Cardiac muscle cell (in vitro differentiated cells and primary cell): ENCODE measurements around the gene EXOC6. TPM values are rescaled to one million over a fixed set of nuclear protein-coding genes. Genes with fewer than 3 reads are reported as not detected.
"Not testable (repeated sequence)": the region's sequence is repeated elsewhere in the genome, so short reads cannot be mapped to it uniquely, and the experiment has no call there.

ENCODE experiments used
- DNase-seq, 2 donors: peaks; one replicate each; pipeline versions ENCODE4 v3.0.0 to v3.0.0-alpha.2; 2010 to 2017; ENCODE audit warnings: low read depth in 1 of 2, low spot score in 1 of 2
- H3K27ac ChIP-seq: fragments of 200-600 bp; sonication (generic); 2 replicates; pipeline ENCODE4 v1.5.1; 2016
- H3K27me3 ChIP-seq: fragments of 200-600 bp; sonication (generic); 2 replicates; pipeline ENCODE4 v1.6.0; 2016; ENCODE audit warnings: control low read depth
- H3K36me3 ChIP-seq: fragments of 200-600 bp; sonication (generic); 2 replicates; pipeline ENCODE4 v1.5.1; 2016; ENCODE audit warnings: control low read depth
- H3K4me1 ChIP-seq: fragments of 200-600 bp; sonication (generic); 2 replicates; pipeline ENCODE4 v1.8.1; 2017; ENCODE audit warnings: low read depth, mild to moderate bottlenecking, mixed run types
- H3K4me3 ChIP-seq: fragments of 200-600 bp; sonication (generic); 2 replicates; pipeline ENCODE4 v1.5.1; 2016; ENCODE audit warnings: mild to moderate bottlenecking
- H3K9me3 ChIP-seq: fragments of 200-600 bp; sonication (generic); 2 replicates; pipeline ENCODE4 v1.5.1; 2017; ENCODE audit warnings: low read depth, mild to moderate bottlenecking, control low read depth
- polyA plus RNA-seq: library from polyadenylated mRNA; unstranded; fragments of >200 nt; fragmentation: Nextera tagmentation; extraction: Ambion mirVana; gene quantifications from 2 replicates; pipeline ENCODE4 v1.2.1, GENCODE V29; 2016
- total RNA-seq: library from RNA; depleted of rRNA; stranded (reverse); fragments of >200 nt; gene quantifications from 2 replicates; pipeline ENCODE4 v1.2.3, GENCODE V29; 2016
- TF ChIP-seq, protein P1 (sequence below): IDR thresholded peaks from 2 replicates; pipeline ENCODE4 v1.5.1; 2012; ENCODE audit warnings: low read depth, mild to moderate bottlenecking, low read length

EXOC6 gene
- total and polyA plus RNA-seq, 2 experiments from 2014 or later: 5.7 to 6.3 TPM

DNA sequence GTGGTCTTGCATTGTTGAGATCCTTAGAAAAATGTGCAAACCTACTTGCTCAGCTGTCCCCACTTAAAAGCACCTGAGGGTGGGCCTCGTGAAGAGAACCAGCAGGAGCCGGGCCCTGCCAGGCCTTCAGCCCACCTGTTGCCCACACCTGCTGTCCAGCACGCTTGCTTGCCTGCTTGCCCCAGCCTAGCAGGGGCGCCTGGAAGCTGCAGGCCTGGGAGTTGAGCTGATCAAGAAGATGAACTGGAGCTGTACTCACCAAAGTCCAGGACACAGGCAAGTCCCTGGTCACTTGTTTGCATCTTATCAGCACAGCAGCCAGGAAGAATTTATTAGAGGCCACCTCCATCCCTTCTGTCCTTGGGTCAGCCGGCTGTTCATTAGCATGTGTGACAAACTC, 248.6 kb downstream of the EXOC6 start:
- DNase-seq: no peak
- Histone ChIP-seq H3K9me3 (peaks cover 2% of the 10 kb centered on the region), H3K27ac (no peak overlapping the region), H3K36me3 (no peaks in the 10 kb centered on the region), H3K4me1 (no peaks in the 10 kb centered on the region), H3K4me3 (no peak overlapping the region), H3K27me3 (no peaks in the 10 kb centered on the region)
- TF ChIP-seq, protein P1, sequence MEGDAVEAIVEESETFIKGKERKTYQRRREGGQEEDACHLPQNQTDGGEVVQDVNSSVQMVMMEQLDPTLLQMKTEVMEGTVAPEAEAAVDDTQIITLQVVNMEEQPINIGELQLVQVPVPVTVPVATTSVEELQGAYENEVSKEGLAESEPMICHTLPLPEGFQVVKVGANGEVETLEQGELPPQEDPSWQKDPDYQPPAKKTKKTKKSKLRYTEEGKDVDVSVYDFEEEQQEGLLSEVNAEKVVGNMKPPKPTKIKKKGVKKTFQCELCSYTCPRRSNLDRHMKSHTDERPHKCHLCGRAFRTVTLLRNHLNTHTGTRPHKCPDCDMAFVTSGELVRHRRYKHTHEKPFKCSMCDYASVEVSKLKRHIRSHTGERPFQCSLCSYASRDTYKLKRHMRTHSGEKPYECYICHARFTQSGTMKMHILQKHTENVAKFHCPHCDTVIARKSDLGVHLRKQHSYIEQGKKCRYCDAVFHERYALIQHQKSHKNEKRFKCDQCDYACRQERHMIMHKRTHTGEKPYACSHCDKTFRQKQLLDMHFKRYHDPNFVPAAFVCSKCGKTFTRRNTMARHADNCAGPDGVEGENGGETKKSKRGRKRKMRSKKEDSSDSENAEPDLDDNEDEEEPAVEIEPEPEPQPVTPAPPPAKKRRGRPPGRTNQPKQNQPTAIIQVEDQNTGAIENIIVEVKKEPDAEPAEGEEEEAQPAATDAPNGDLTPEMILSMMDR: no peak

DNA sequence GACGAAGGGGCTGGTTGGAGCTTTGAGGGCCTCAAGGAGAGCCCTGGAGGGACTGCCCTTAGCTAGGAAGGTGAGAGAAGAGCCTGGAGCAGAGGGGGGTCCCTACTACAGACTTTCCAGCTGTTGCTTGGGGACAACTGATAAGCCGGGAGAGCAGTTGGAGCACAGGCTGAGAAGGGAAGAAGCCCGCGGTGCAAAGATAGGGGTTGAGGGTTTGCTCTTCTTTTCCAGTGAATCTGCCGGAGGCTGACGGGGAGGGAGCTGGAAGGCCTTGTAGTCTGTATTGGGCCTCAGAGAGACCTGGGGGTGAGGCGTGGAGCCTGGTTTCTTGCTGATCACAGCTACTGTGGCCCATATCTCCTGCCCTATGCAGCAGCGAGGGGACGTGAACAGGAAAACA, 249.1 kb downstream of the EXOC6 start:
- Histone ChIP-seq H3K36me3 (no peaks in the 10 kb centered on the region), H3K9me3 (peaks cover 3% of the 10 kb centered on the region), H3K4me1 (no peaks in the 10 kb centered on the region), H3K4me3 (no peak overlapping the region), H3K27ac (no peak overlapping the region), H3K27me3 (no peaks in the 10 kb centered on the region)
- no peak for DNase-seq
- TF ChIP-seq, protein P1: no peak

DNA sequence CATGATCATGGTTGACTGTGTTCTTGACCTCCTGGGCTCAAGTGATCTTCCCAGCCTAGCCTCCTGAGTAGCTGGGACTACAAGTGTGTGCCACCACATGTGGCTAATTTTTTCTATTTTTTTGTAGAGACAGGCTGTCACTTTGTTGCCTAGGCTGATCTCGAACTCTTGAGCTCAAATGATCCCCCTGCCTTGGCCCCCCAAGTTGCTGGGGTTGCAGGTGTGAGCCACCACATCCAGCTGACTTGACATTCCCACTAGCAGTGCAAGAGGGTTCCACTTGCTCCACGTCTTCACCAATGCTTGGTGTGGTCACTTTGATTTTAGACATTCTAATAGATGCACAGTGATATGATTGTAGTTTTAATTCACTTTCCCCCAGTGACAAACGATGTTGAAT, 250.5 kb downstream of the EXOC6 start:
- Histone ChIP-seq H3K4me3 (no peak overlapping the region), H3K4me1 (no peaks in the 10 kb centered on the region), H3K36me3 (no peaks in the 10 kb centered on the region), H3K9me3 (peaks cover 3% of the 10 kb centered on the region), H3K27me3 (no peaks in the 10 kb centered on the region), H3K27ac (no peak overlapping the region)
- no peak for DNase-seq
- TF ChIP-seq, protein P1: no peak

DNA sequence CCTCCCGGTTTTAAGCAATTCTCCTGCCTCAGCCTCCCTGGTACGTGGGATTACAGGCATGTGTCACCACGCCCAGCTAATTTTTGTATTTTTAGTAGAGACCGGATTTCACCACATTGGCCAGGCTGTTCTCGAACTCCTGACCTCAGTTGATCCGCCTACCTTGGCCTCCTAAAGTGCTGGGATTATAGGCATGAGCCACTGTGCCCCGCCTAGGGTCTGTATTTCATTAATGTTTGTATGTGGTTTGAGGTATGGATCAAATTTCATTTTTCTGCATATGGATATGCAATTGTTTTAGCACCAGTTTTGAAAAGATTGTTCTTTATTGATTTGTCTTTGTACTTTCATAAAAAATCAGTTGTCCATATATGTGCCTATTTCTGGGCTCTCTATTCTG, 251.3 kb downstream of the EXOC6 start:
- Histone ChIP-seq H3K4me3 (no peak overlapping the region), H3K36me3 (no peaks in the 10 kb centered on the region), H3K27ac (no peak overlapping the region), H3K9me3 (peaks cover 3% of the 10 kb centered on the region), H3K27me3 (no peaks in the 10 kb centered on the region), H3K4me1 (no peaks in the 10 kb centered on the region)
- DNase-seq: no peak
- TF ChIP-seq, protein P1: no peak

DNA sequence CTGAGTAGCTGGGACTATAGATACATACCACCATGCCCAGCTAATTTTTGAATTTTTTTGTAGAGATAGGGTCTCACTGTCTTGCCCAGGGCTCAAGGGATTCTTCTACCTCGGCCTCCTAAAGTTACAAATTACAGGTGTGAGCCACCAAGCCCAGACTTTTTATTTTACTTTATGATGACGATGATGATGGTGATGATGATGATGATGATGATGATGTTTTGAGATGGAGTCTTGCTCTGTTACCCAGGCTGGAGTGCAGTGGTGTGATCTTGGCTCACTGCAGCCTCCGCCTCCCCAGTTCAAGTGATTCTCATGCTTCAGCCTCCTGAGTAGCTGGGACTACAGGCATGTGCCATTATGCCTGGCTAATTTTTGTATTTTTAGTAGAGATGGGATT, 252.8 kb downstream of the EXOC6 start:
- H3K9me3 ChIP-seq, H3K27ac ChIP-seq, H3K4me1 ChIP-seq, H3K4me3 ChIP-seq, DNase-seq, H3K36me3 ChIP-seq, H3K27me3 ChIP-seq: not testable (repeated sequence)

GRCh38 chr10:93103953-93104352, 255.6 kb downstream of the EXOC6 start:
- Histone ChIP-seq H3K9me3 (peaks cover 3% of the 10 kb centered on the region), H3K4me3 (no peak overlapping the region), H3K36me3 (no peaks in the 10 kb centered on the region), H3K27ac (no peak overlapping the region), H3K27me3 (no peaks in the 10 kb centered on the region), H3K4me1 (no peaks in the 10 kb centered on the region)
- TF ChIP-seq, protein P1: no peak
- no peak for DNase-seq
